GM19043 (cell line): Measurements from ENCODE around the gene OR4Q2.
"Not testable (repeated sequence)": the region's sequence is repeated elsewhere in the genome, so short reads cannot be mapped to it uniquely, and the experiment has no call there.

Experiments
- ATAC-seq: cut with Tn5 transposase; IDR thresholded peaks from one replicate; pipeline ENCODE4 v1.9.1; 2021; ENCODE audit warnings: low read depth; ENCODE audit not compliant: unreplicated experiment

The OR4Q2 gene

DNA sequence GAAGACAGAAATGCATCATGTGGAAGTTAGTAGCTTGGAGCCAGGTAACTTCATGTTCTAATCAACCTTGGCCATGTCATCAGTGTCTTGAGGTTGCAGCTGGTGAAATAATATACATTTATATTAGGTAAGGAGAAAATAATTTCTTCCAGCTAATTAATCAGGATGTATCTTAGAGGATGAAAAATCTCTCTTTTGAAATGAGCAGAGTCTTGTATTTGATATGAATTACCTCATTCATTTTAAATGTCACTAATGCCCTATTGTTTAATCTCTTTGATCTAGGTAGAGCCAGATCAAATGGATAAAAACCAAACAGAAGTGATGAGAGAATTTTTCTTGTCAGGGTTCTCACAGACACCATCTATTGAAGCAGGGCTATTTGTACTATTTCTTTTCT, at the start of gene OR4Q2:
TSS of gene OR4Q2 (plus strand) at position 301 of the 400 bp plus-strand sequence.
- ATAC-seq = no peak

DNA sequence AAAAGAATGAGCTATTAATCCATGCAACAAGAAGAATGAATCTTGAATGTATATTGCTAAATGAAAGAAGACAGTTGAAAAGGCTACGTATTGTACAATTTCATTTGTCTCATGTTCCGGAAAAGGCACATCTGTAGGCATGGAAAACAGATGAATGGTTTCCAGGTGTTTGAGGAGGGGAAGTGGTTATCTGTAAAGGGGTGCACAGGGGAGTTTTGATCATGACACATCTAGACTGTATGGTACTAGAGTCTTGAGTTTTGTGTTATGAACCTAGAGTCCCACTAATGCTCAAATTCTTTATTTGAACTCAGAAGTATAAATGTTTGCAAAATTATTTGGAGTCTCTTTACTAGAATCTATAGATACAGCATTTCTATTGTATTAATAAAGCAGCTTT, 32.2 kb upstream of the OR4Q2 start:
- not testable (repeated sequence) for ATAC-seq

DNA sequence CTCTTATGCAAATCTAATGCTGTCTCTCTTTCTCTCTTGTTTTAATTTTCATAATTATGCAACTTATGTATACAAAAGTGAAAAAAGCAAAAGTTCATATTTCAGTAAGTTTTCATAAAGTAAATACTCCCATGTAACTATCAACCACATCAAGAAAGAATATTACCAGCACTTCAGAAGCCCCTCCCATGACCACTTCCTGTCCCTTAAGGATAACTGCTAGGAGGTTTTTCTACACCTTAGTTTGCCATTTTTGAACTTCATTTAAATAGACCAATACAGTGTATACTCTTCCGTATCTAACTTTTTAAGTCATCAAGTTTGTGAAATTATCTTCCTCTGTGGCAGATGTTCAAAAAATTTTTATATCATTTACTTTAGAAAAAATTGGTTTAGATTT, 27.1 kb upstream of the OR4Q2 start:
- ATAC-seq = no peak

DNA sequence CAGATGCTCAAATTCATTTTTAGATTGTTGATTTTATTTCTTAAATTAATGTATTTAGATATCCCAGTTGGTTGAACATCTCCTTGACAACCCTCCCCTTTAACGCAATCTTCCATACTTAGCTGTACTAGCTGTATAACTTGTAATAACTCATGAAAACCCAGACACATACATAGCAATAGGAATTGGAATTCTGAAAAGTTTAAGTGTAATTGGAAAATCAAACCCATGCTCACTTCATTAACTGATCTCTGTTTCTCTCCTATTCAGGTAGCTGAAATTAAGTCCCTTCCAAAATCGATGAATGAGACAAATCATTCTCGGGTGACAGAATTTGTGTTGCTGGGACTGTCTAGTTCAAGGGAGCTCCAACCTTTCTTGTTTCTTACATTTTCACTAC, 26.7 kb upstream of the OR4Q2 start, which contains the start of gene OR4K15:
TSS of gene OR4K15 (plus strand) at position 301 of the 400 bp plus-strand sequence. CDS start at position 301, 0 bp downstream.
- ATAC-seq = no peak

DNA sequence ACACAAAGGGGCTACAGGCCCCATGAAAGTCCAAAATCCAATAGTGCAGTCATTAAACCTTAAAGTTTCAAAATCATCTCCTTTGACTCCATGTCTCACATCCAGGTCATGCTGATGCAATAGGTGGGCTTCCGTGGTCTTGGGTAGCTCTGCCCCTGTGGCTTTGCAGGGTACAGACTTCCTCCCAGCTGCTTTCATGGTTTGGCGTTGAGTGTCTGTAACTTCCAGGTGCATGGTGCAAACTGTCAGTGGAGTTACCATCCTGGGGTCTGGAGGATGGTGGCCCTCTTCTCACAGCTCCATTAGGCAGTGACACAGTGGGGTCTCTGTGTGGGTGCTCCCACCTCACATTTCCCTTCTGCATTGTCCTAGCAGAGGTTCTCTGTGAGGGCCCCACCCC, 8.5 kb upstream of the OR4Q2 start:
- no peak for ATAC-seq

DNA sequence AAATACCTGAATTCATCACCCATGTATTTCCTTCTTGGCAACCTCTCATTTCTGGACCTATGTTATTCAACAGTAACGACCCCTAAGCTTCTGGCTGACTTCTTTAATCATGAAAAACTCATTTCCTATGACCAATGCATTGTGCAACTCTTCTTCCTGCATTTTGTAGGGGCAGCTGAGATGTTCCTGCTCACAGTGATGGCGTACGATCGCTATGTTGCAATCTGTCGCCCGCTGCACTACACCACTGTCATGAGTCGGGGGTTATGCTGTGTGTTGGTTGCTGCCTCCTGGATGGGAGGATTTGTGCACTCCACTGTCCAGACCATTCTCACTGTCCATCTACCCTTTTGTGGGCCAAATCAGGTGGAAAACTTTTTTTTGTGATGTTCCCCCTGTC, 356 bp downstream of the OR4Q2 start:
- ATAC-seq = no peak

DNA sequence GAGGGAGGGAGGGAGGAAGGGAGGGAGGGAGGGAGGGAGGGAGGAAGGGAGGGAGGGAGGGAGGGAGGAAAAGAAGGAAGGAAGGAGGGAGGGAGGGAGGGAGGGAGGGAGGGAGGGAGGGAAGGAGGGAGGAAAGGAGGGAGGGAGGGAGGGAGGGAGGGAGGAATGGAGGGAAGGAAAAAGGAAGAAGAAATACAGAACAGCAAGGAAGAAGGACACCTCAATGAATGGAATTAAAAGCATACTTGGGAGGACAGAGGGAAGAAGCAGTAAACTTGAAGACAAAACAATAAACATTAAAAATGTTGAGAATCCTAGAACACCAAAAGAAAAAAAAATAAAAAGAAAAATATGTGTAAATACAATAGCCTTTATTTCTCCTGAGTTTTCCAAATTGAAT, 6.2 kb downstream of the OR4Q2 start:
- ATAC-seq = no peak

DNA sequence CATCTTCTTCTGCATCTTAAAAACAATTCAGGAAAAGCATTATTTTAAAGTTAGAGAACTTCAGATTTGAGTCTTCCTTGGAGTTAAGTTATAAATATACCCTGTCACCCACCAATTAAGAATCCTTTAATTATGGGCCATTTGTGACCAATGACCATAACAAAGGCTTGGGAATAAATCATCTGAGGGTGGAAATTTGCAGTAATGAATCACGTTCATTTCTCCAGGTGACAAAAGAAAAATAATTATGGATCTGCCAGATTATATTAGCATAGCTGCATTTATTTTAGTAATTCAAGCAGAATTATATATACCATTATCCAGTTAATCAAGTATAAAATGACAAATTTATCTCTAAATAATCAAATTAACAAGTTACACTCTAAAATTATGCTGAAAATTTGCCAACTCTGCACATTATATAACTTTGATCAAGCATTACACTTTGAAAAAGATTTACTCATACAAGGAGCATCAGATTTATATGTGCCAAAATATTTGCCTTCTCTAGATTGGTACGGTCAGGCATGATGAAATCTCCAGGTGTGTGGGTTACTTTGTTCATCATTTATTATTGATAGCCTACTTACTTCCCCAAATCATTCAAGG, 17.4 kb downstream of the OR4Q2 start, which contains the start of gene OR4K14:
TSS of gene OR4K14 (minus strand) at position 51 of the 609 bp plus-strand sequence. CDS start 4,114 bp downstream, outside the sequence.
- ATAC-seq = no peak

DNA sequence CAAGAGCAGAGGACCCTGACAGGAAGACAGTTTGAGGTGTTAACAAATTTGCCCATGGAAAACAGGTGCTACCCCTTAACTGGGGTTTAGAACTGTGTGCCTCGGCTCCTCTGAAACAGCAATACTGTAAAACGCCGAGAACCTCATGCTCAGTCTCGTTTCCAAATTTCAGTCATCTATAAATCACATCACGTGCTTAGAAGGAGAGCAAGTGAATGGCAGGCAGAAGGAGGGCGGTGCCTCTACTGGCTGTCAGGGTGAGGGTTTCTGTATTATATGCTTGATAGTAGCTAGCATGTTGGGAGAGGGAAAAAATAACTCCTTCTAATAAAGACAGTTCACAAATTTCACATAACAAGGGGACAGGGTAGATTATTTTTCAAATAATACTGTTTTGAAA, 29.1 kb downstream of the OR4Q2 start:
- ATAC-seq = no peak

DNA sequence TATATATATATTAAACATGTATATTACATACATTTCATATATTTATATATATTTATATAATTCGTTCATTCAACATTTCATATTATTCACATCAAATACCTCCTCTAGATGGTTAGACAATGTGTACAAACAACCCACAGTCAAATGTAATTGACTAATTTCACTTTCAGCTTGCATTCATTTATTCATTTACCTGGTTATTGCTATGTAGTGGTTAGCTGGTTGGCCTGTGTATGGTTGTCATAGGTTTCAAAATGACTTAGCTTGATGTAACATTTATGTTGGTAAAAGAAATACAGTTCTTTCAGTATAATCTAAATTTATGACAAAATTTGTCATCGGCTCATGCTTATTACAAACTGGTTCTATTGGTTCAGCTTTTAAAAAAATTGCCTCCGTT, 33.5 kb downstream of the OR4Q2 start:
- no peak for ATAC-seq

DNA sequence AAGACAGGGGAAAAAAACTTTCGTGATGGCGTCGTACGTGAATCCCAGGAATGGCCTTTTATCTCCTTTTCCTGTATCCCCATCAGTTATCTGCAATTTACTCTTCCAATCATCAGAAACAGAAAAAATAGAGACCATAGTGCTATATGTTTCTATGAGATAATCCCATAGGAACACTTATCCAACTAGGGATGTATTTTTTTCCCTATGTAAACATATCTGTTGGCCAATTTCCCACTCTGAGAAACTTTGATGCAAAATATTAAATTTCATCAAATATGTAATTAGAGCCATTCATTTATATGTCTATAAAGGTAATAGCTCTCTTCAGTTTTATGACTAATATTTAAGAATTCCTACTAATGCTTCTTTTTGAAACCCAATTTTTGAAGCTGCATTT, 34.0 kb downstream of the OR4Q2 start, which contains the start of gene OR4K13:
TSS of gene OR4K13 (minus strand) at position 101 of the 400 bp plus-strand sequence. CDS start 1,280 bp downstream, outside the sequence.
- ATAC-seq = no peak

DNA sequence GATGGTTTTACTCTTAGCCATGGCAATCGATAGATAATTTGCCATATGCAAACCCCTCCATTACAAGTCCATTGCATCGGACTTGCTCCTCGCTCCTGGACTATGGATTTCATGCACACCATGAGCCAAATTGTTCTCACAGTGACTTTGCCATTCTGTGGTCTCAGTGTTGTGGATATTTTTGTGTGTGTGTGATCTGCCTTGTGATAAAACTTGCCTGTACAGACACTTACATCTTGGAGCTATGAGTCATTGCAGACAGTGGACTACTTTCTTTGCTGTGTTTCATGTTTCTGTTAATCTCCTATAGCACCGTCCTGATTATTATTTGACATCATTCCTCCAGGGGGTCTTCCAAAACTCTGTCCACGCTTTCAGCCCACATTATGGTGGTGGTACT, 42.3 kb downstream of the OR4Q2 start:
- ATAC-seq = no peak

DNA sequence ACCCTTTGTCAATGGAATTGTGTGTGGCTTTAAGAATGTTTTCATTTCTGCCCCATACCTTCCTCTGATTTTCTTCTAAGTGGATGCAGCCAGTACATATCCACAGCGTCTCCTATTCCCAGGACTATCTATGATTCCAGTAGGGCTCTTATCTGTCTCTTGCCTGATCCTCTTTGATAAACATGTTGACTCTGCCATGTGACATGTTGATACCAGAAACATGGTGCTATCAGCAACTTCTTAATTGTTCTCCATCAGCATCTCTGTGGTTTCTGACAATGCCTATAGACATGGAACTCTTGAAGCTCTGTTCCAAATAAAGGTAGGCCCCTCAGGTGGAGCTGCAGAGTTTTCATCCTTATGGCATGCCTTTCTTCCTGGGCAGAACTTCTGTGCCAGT, 46.2 kb downstream of the OR4Q2 start:
- ATAC-seq = no peak
